SK-N-SH (cell line): ENCODE data around the gene TRAK1. TPM values are rescaled to one million over a fixed set of nuclear protein-coding genes. Genes with fewer than 3 reads are reported as not detected.

Experiments
- CTCF ChIA-PET: fragments of 300-600, 350-600 bp; formaldehyde crosslinking; extraction: SDS; loops from one replicate; lab custom pipeline; 2021; lab: Yijun Ruan, JAX
- POLR2A ChIA-PET: fragments of 350-600 bp; sonication (Branson Sonifier 250); formaldehyde crosslinking; extraction: SDS; loops from one replicate; lab custom pipeline; 2020; ENCODE audit warnings: antibody characterized with exemption, inconsistent platforms; lab: Yijun Ruan, JAX
- DNase-seq: peaks from one replicate; pipeline ENCODE4 v3.0.0; 2012
- H2AFZ ChIP-seq: fragments of 200-600 bp; sonication (generic); 2 replicates; pipeline ENCODE4 v1.8.1; 2016; ENCODE audit warnings: antibody characterized with exemption, mild to moderate bottlenecking, low read depth
- H3F3A ChIP-seq: fragments of 200-600 bp; sonication (generic); replicated peaks from 2 replicates; pipeline ENCODE3; 2016; ENCODE audit warnings: antibody characterized with exemption, mild to moderate bottlenecking; ENCODE audit not compliant: insufficient read depth
- H3K27ac ChIP-seq, 2 experiments: fragments of 200-500 bp in 1 of 2; fragments of 200-600 bp in 1 of 2; sonication (Bioruptor generic) in 1 of 2; sonication (generic), shearing (Covaris generic) in 1 of 2; 2 replicates each; pipeline versions ENCODE4 v1.5.1 to v1.6.1; 2014 to 2016; ENCODE audit warnings: low read depth in 2 of 2, inconsistent platforms in 1 of 2, low read length in 1 of 2, mild to moderate bottlenecking in 1 of 2, mixed read lengths in 1 of 2
- H3K27me3 ChIP-seq: fragments of 200-600 bp; sonication (generic), shearing (Covaris generic); 2 replicates; pipeline ENCODE4 v1.6.1; 2016; ENCODE audit warnings: mixed run types; ENCODE audit not compliant: insufficient read depth
- H3K36me3 ChIP-seq, 2 experiments: fragments of 200-500 bp in 1 of 2; fragments of 200-600 bp in 1 of 2; sonication (Bioruptor generic) in 1 of 2; sonication (generic) in 1 of 2; replicated peaks in 1 of 2; 2 replicates each; pipeline versions ENCODE3 to v1.5.1; 2014 to 2016; ENCODE audit warnings: low read length in 1 of 2, mild to moderate bottlenecking in 1 of 2; ENCODE audit not compliant: insufficient read depth in 2 of 2, control insufficient read depth in 1 of 2
- H3K4me1 ChIP-seq, 2 experiments: fragments of 200-500 bp in 1 of 2; fragments of 200-600 bp in 1 of 2; sonication (Bioruptor generic) in 1 of 2; sonication (generic), shearing (Covaris generic) in 1 of 2; 2 replicates each; pipeline versions ENCODE4 v1.5.1 to v1.6.1; 2014 to 2016; ENCODE audit warnings: low read depth in 1 of 2, low read length in 1 of 2, mixed run types in 1 of 2; ENCODE audit not compliant: insufficient read depth in 2 of 2, control insufficient read depth in 1 of 2
- H3K4me2 ChIP-seq: fragments of 200-600 bp; sonication (generic), shearing (Covaris generic); 2 replicates; pipeline ENCODE4 v1.6.1; 2017; ENCODE audit warnings: mixed run types
- H3K4me3 ChIP-seq, 2 experiments: fragments of 200-500 bp in 1 of 2; fragments of 200-600 bp in 1 of 2; sonication (Bioruptor generic) in 1 of 2; sonication (generic), shearing (Covaris generic) in 1 of 2; 2 replicates each; pipeline versions ENCODE4 v1.5.1 to v1.8.1; 2014 to 2016; ENCODE audit warnings: low read depth in 2 of 2, inconsistent platforms in 1 of 2, low read length in 1 of 2, mild to moderate bottlenecking in 1 of 2, mixed read lengths in 1 of 2, moderate library complexity in 1 of 2
- H3K79me2 ChIP-seq: fragments of 200-600 bp; sonication (generic); 2 replicates; pipeline ENCODE4 v1.8.1; 2017; ENCODE audit warnings: mild to moderate bottlenecking; ENCODE audit not compliant: insufficient read depth
- H3K9ac ChIP-seq: fragments of 200-600 bp; sonication (generic); 2 replicates; pipeline ENCODE4 v1.6.1; 2017; ENCODE audit warnings: mixed run types
- H3K9me2 ChIP-seq: fragments of 200-600 bp; sonication (generic); 2 replicates; pipeline ENCODE4 v1.6.1; 2017; ENCODE audit warnings: mixed run types
- H3K9me3 ChIP-seq: fragments of 200-600 bp; sonication (generic); 2 replicates; pipeline ENCODE4 v1.6.1; 2017; ENCODE audit warnings: mixed run types, mild to moderate bottlenecking, moderate library complexity
- H4K20me1 ChIP-seq: fragments of 200-600 bp; sonication (generic); 2 replicates; pipeline ENCODE4 v1.6.1; 2017; ENCODE audit warnings: mild to moderate bottlenecking, mixed run types; ENCODE audit not compliant: insufficient read depth
- EP300 ChIP-seq, 2 experiments: IDR thresholded peaks; 2 replicates each; pipeline versions ENCODE4 v1.4.0 to v1.6.1; 2012; ENCODE audit warnings: borderline replicate concordance in 1 of 2, low read depth in 1 of 2, low read length in 1 of 2
- EZH2phosphoT487 ChIP-seq: fragments of 200-600 bp; sonication (generic); IDR thresholded peaks from 2 replicates; pipeline ENCODE4 v1.6.1; 2017; ENCODE audit warnings: low read depth, mixed run types, mild to moderate bottlenecking, antibody characterized with exemption, moderate library complexity, borderline replicate concordance
- FOSL2 ChIP-seq: IDR thresholded peaks from 2 replicates; pipeline ENCODE4 v1.4.0; 2012; ENCODE audit warnings: low read depth, mild to moderate bottlenecking, moderate library complexity, borderline replicate concordance
- GATA2 ChIP-seq: sonication (generic); formaldehyde crosslinking; IDR thresholded peaks from 2 replicates; pipeline ENCODE4 v1.5.0; 2020; ENCODE audit warnings: mild to moderate bottlenecking, missing genetic modification reagents
- MXI1 ChIP-seq: IDR thresholded peaks from 2 replicates; pipeline ENCODE4 v1.6.1; 2012; ENCODE audit warnings: mild to moderate bottlenecking, low read depth, low read length, improper control_type of control experiment
- RCOR1 ChIP-seq: fragments of 150-350 bp; IDR thresholded peaks from 2 replicates; pipeline ENCODE4 v1.6.1; 2017; ENCODE audit warnings: antibody characterized with exemption, low read length
- SIN3A ChIP-seq: IDR thresholded peaks from 2 replicates; pipeline ENCODE4 v1.6.1; 2012; ENCODE audit warnings: low read depth, mild to moderate bottlenecking, low read length, moderate library complexity, borderline replicate concordance
- SMC3 ChIP-seq: IDR thresholded peaks from 2 replicates; pipeline ENCODE4 v1.6.1; 2012; ENCODE audit warnings: low read depth, low read length, improper control_type of control experiment
- WGBS: methylation state at CpG from one replicate; pipeline ENCODE4 v1.1.6; 2017; ENCODE audit warnings: low lambda C conversion rate; 5-methylcytosine and 5-hydroxymethylcytosine counted together
- polyA plus RNA-seq, 3 experiments: library from polyadenylated mRNA; depleted of rRNA; stranded (reverse); fragments of >200 nt; gene quantifications; 2 replicates each; pipeline ENCODE4 v1.2.3, GENCODE V29; 2012
- TF ChIP-seq, protein P1 (sequence below): IDR thresholded peaks from 2 replicates; pipeline ENCODE4 v1.4.0; 2012; ENCODE audit warnings: low read depth, borderline replicate concordance
- TF ChIP-seq, protein P2 (sequence below): fragments of 150-350 bp; IDR thresholded peaks from 2 replicates; pipeline ENCODE4 v1.6.1; 2016; ENCODE audit warnings: mild to moderate bottlenecking, low read depth, low read length
- TF ChIP-seq, protein P3 (sequence below): fragments of 200-600 bp; sonication (generic); IDR thresholded peaks from 2 replicates; pipeline ENCODE4 v1.6.1; 2017; ENCODE audit warnings: antibody characterized with exemption, mild to moderate bottlenecking, moderate library complexity

TRAK1 gene
- polyA plus RNA-seq, 1 of the 3 experiments (the other 2 are of a cell fraction), result 12.5 TPM

DNA sequence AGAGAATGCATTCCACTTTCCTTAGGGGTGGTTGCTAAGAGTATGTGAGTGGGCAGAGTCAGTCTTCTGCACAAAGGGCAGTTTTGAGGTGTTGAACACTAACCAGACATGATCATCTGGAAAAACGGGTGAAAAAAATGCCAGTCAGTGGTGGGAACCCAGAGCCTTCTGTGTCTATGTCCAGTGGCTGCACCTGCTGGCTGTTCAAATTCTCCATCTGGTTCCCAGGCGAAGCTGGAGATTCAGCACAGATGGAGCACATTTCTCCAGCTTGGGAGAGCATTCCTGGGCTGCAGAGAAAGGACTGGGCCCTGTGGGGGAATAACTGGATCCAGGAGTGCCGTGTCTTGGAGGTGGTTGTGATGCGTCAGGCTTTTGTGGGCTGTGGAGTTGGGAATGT lies 74.1 kb downstream of the TRAK1 start:
- Histone ChIP-seq H3K27me3 (no peaks in the 10 kb centered on the region), H4K20me1 (no peaks in the 10 kb centered on the region), H3F3A (peaks cover 7% of the 10 kb centered on the region), H3K9me2 (no peaks in the 10 kb centered on the region), H3K36me3 (no peaks in the 10 kb centered on the region), H3K4me3 (no peak overlapping the region), H3K9me3 (no peaks in the 10 kb centered on the region), H3K4me2 (no peak overlapping the region), H3K9ac (no peak overlapping the region), H3K27ac (peak overlapping the region in 1 of 2 experiments; percentile 36; a peak in 1 of 4 replicates), H3K4me1 (peaks cover 0 to 51% of the 10 kb centered on the region in 2 experiments; a peak in 2 of 4 replicates), H2AFZ (no peak overlapping the region), H3K79me2 (no peaks in the 10 kb centered on the region)
- ChIA-PET POLR2A (no interaction called here), CTCF (interaction anchor here (1.2 to 2.3 kb wide), 3 partner anchors 11 to 66 kb away, joined by 3 to 9 read pairs (median 3); no protein-coding TSS in a partner anchor)
- 97% methylated on average over 4 of the region's 4 CpGs for WGBS
- TF ChIP-seq EZH2phosphoT487, result no peak
- no peak for TF ChIP-seq MXI1
- TF ChIP-seq GATA2 (CRISPR knock-in tag), result no peak
- TF ChIP-seq, protein P1, sequence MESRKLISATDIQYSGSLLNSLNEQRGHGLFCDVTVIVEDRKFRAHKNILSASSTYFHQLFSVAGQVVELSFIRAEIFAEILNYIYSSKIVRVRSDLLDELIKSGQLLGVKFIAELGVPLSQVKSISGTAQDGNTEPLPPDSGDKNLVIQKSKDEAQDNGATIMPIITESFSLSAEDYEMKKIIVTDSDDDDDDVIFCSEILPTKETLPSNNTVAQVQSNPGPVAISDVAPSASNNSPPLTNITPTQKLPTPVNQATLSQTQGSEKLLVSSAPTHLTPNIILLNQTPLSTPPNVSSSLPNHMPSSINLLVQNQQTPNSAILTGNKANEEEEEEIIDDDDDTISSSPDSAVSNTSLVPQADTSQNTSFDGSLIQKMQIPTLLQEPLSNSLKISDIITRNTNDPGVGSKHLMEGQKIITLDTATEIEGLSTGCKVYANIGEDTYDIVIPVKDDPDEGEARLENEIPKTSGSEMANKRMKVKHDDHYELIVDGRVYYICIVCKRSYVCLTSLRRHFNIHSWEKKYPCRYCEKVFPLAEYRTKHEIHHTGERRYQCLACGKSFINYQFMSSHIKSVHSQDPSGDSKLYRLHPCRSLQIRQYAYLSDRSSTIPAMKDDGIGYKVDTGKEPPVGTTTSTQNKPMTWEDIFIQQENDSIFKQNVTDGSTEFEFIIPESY, result no peak
- no peak for TF ChIP-seq FOSL2
- TF ChIP-seq RCOR1, result peak; percentile 78
- no peak for TF ChIP-seq EP300 (IDR thresholded peaks at IDR 0.05; ENCODE audit: borderline replicate concordance in 1 of 2, low read depth in 1 of 2, low read length in 1 of 2)
- TF ChIP-seq, protein P2, sequence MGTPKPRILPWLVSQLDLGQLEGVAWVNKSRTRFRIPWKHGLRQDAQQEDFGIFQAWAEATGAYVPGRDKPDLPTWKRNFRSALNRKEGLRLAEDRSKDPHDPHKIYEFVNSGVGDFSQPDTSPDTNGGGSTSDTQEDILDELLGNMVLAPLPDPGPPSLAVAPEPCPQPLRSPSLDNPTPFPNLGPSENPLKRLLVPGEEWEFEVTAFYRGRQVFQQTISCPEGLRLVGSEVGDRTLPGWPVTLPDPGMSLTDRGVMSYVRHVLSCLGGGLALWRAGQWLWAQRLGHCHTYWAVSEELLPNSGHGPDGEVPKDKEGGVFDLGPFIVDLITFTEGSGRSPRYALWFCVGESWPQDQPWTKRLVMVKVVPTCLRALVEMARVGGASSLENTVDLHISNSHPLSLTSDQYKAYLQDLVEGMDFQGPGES, result no peak
- TF ChIP-seq SIN3A, result no peak
- peak; percentile 30 for DNase-seq

DNA sequence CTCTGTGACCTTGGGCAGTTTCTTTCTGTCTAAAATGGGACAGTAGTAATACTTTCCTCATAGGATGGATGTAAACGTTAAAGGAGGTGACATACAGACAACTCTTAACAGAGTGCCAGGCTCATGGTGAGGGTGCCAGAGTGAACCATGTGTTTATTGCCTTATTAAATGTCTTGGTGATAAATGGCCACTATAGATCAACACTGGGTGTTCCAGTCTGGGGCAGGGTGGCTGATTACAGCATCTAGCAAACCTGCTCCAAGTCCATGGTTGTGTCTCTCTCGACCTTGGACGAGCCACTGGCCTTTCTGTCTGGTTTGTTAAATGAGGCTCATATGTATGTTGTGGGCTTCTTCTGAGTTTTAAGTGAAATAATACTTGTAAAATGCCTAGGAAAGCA lies 75.1 kb downstream of the TRAK1 start:
- no peaks in the 10 kb centered on the region for H4K20me1 ChIP-seq

More for the DNA sequence above, 75.1 kb downstream of the TRAK1 start:
- ChIA-PET CTCF (interaction anchor here (1.3 to 2.3 kb wide), 2 partner anchors 25 to 67 kb away, joined by 3 to 9 read pairs; no protein-coding TSS in a partner anchor), POLR2A (no interaction called here)
- H3K9ac ChIP-seq, result no peak overlapping the region
- no peaks in the 10 kb centered on the region for H3K9me3 ChIP-seq
- no peak overlapping the region for H3K4me3 ChIP-seq
- WGBS, result 90% methylated on average over 3 of the region's 3 CpGs
- no peak overlapping the region for H2AFZ ChIP-seq
- H3K4me1 ChIP-seq, result peaks cover 0 to 46% of the 10 kb centered on the region in 2 experiments; a peak in 2 of 4 replicates
- H3K79me2 ChIP-seq, result no peaks in the 10 kb centered on the region
- no peak overlapping the region for H3K4me2 ChIP-seq
- no peaks in the 10 kb centered on the region for H3K27me3 ChIP-seq
- H3F3A ChIP-seq, result peaks cover under 1% of the 10 kb centered on the region
- no peaks in the 10 kb centered on the region for H3K36me3 ChIP-seq
- no peak for DNase-seq
- peak overlapping the region in 1 of 2 experiments; percentile 67; a peak in 2 of 4 replicates for H3K27ac ChIP-seq
- H3K9me2 ChIP-seq, result no peaks in the 10 kb centered on the region
- TF ChIP-seq SMC3, result no peak
- TF ChIP-seq, protein P2, result no peak
- TF ChIP-seq SIN3A, result no peak
- TF ChIP-seq, protein P3, sequence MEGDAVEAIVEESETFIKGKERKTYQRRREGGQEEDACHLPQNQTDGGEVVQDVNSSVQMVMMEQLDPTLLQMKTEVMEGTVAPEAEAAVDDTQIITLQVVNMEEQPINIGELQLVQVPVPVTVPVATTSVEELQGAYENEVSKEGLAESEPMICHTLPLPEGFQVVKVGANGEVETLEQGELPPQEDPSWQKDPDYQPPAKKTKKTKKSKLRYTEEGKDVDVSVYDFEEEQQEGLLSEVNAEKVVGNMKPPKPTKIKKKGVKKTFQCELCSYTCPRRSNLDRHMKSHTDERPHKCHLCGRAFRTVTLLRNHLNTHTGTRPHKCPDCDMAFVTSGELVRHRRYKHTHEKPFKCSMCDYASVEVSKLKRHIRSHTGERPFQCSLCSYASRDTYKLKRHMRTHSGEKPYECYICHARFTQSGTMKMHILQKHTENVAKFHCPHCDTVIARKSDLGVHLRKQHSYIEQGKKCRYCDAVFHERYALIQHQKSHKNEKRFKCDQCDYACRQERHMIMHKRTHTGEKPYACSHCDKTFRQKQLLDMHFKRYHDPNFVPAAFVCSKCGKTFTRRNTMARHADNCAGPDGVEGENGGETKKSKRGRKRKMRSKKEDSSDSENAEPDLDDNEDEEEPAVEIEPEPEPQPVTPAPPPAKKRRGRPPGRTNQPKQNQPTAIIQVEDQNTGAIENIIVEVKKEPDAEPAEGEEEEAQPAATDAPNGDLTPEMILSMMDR, result no peak
